ENCODE data around the gene PCDH15. TPM values are rescaled to one million over a fixed set of nuclear protein-coding genes. Genes with fewer than 3 reads are reported as not detected.

PCDH15 gene
- total RNA-seq, 1 experiment from 2014 or later = 0.61 TPM

- Histone ChIP-seq H3T11ph (ENCODE audit: low read length) (no peak overlapping the region), H3K9me3 (ENCODE audit: control insufficient read depth, low read depth, low read length) (no peaks in the 10 kb centered on the region), H2BK15ac (ENCODE audit: low read depth, low read length) (no peak overlapping the region), H3K23ac (ENCODE audit: insufficient read length, low read depth, low read length) (no peak overlapping the region), H3K18ac (ENCODE audit: insufficient read length, low read depth, low read length) (no peak overlapping the region), H3K23me2 (ENCODE audit: insufficient read length, low read depth, low read length, poor library complexity, severe bottlenecking) (no peaks in the 10 kb centered on the region), H3K4me1 (ENCODE audit: insufficient read depth, low read length) (no peaks in the 10 kb centered on the region), H3K4me2 (ENCODE audit: insufficient read depth, insufficient read length, low read length) (no peak overlapping the region), H3K56ac (ENCODE audit: insufficient read length, low read depth, low read length) (no peak overlapping the region), H3K9ac (ENCODE audit: extremely low read depth, insufficient read length, low read length) (no peak overlapping the region), H2BK120ac (ENCODE audit: low read depth, low read length, poor library complexity, severe bottlenecking) (no peak overlapping the region), H4K91ac (ENCODE audit: insufficient read length, low read depth, low read length) (no peak overlapping the region), H4K20me1 (ENCODE audit: control insufficient read depth, insufficient read depth, insufficient read length) (no peaks in the 10 kb centered on the region), H2BK5ac (ENCODE audit: insufficient read length, low read length) (no peak overlapping the region), H2BK12ac (ENCODE audit: insufficient read length, low read depth, low read length) (no peak overlapping the region), H2AK5ac (ENCODE audit: insufficient read length, low read length) (no peak overlapping the region), H2AFZ (ENCODE audit: low read length) (no peak overlapping the region), H3K4ac (ENCODE audit: low read depth, low read length) (no peak overlapping the region), H2BK20ac (ENCODE audit: low read depth, low read length, poor library complexity, severe bottlenecking) (no peak overlapping the region), H4K5ac (ENCODE audit: insufficient read length, low read depth, low read length) (no peak overlapping the region), H3K79me1 (ENCODE audit: insufficient read depth, low read depth, low read length, poor library complexity, severe bottlenecking) (no peaks in the 10 kb centered on the region), H3K79me2 (ENCODE audit: insufficient read depth, low read length) (no peaks in the 10 kb centered on the region), H3K14ac (ENCODE audit: insufficient read depth, low read length) (no peak overlapping the region), H3K27me3 (ENCODE audit: insufficient read depth, low read length) (no peaks in the 10 kb centered on the region), H4K8ac (replicated peaks; ENCODE audit: insufficient read length, low read depth, low read length) (no peak overlapping the region), H3K27ac (ENCODE audit: insufficient read length, low read depth, low read length) (no peak overlapping the region)
- Mint-ChIP-seq H3K27me3 (ENCODE audit: low read depth) (no peaks in the 10 kb centered on the region), H3K9me3 (peaks cover 7 to 8% of the 10 kb centered on the region in 2 experiments; a peak in 4 of 5 replicates), H3K4me1 (peaks cover 0 to 7% of the 10 kb centered on the region in 2 experiments; a peak in 2 of 4 replicates), H3K36me3 (ENCODE audit: insufficient read depth in 1 of 3, low read depth in 3 of 3) (peaks cover 3 to 9% (median 3%) of the 10 kb centered on the region in 3 experiments; a peak in 5 of 7 replicates), H3K4me3 (no peak overlapping the region), H3K27ac (no peak overlapping the region)
- DNase-seq = no peak
- no CpG with 5 or more reads among the region's 6 CpGs for WGBS (ENCODE audit: extremely low coverage, insufficient read length, low lambda C conversion rate)
- TF ChIP-seq, protein P1, sequence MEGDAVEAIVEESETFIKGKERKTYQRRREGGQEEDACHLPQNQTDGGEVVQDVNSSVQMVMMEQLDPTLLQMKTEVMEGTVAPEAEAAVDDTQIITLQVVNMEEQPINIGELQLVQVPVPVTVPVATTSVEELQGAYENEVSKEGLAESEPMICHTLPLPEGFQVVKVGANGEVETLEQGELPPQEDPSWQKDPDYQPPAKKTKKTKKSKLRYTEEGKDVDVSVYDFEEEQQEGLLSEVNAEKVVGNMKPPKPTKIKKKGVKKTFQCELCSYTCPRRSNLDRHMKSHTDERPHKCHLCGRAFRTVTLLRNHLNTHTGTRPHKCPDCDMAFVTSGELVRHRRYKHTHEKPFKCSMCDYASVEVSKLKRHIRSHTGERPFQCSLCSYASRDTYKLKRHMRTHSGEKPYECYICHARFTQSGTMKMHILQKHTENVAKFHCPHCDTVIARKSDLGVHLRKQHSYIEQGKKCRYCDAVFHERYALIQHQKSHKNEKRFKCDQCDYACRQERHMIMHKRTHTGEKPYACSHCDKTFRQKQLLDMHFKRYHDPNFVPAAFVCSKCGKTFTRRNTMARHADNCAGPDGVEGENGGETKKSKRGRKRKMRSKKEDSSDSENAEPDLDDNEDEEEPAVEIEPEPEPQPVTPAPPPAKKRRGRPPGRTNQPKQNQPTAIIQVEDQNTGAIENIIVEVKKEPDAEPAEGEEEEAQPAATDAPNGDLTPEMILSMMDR (conservative IDR thresholded peaks at IDR 0.05) = no peak
Measured at GRCh38 chr10:54131833-54132232, 669.2 kb downstream of the PCDH15 start.

Data from H9 (cell line).